ENCODE data around the gene CARD19. TPM values are rescaled to one million over a fixed set of nuclear protein-coding genes. Genes with fewer than 3 reads are reported as not detected.
A peak's percentile ranks its signal among the peaks of the same experiment; 100 is the strongest.

The CARD19 gene
- total RNA-seq, 4 donors from 2014 or later: 49.6 to 82.4 (median 70.9) TPM

GRCh38 chr9:93093127-93093876, 2.7 kb upstream of the CARD19 start:
- DNase-seq (peak in 1 of 2 donors; percentile 17), ATAC-seq (no peak)
- intact Hi-C loops (cut with DNase I; ENCODE audit: low total_unique reads): loop anchor here (10.0 kb wide), 2 partner anchors 219 to 1071 kb away; partner anchors contain the start of gene ZNF484
- H3K9me3 ChIP-seq: no peaks in the 10 kb centered on the region
- no peak overlapping the region for H3K4me3 ChIP-seq
- H3K27me3 ChIP-seq: no peaks in the 10 kb centered on the region
- H3K36me3 ChIP-seq: no peaks in the 10 kb centered on the region
- peaks cover 21 to 26% of the 10 kb centered on the region in 2 donors for H3K4me1 ChIP-seq
- H3K27ac ChIP-seq: peak overlapping the region; percentile 83 to 100 (median 96)
- in situ Hi-C loops (cut with MboI; ENCODE audit: low sequenced_read_pairs in 4 of 4): no loop called here
- TF ChIP-seq CTCF (IDR thresholded peaks at IDR 0.05 in 4 of 5, conservative IDR thresholded peaks at IDR 0.05 in 1 of 5) (no peak), POLR2A (IDR thresholded peaks at IDR 0.05) (no peak)

- ATAC-seq: no peak
- in situ Hi-C loops (cut with MboI; ENCODE audit: low sequenced_read_pairs in 4 of 4): no loop called here
- Histone ChIP-seq H3K27ac (peak overlapping the region; percentile 83 to 100 (median 96)), H3K4me3 (no peak overlapping the region), H3K27me3 (no peaks in the 10 kb centered on the region), H3K36me3 (no peaks in the 10 kb centered on the region), H3K4me1 (peaks cover 27 to 34% of the 10 kb centered on the region in 2 donors), H3K9me3 (no peaks in the 10 kb centered on the region)
- intact Hi-C loops (cut with DNase I; ENCODE audit: low total_unique reads): loop anchor here (2.0 to 10.0 kb wide), 3 partner anchors 219 to 1071 kb away; partner anchors contain the start of genes FAM120AOS and ZNF484
- TF ChIP-seq POLR2A (IDR thresholded peaks at IDR 0.05) (no peak), CTCF (IDR thresholded peaks at IDR 0.05 in 4 of 5, conservative IDR thresholded peaks at IDR 0.05 in 1 of 5) (no peak)
- DNase-seq: peak in 1 of 2 donors; percentile 31
Observed at GRCh38 chr9:93093877-93094657, 1.9 kb upstream of the CARD19 start.

GRCh38 chr9:93094658-93095204, 1.3 kb upstream of the CARD19 start:
- intact Hi-C loops (cut with DNase I; ENCODE audit: low total_unique reads): loop anchor here (1.0 to 10.0 kb wide), 7 partner anchors 38 to 1672 kb away; partner anchors contain the start of genes FAM120AOS, NFIL3, NINJ1 and ZNF484
- Histone ChIP-seq H3K27ac (peak overlapping the region; percentile 83 to 100 (median 96)), H3K4me1 (peaks cover 34 to 40% of the 10 kb centered on the region in 2 donors), H3K9me3 (no peaks in the 10 kb centered on the region), H3K36me3 (no peaks in the 10 kb centered on the region), H3K27me3 (no peaks in the 10 kb centered on the region), H3K4me3 (peak overlapping the region; percentile 50 to 92 (median 72))
- DNase-seq (peak in 1 of 2 donors; percentile 69), ATAC-seq (no peak)
- in situ Hi-C loops (cut with MboI; ENCODE audit: low sequenced_read_pairs in 4 of 4): no loop called here
- no peak for TF ChIP-seq POLR2A (IDR thresholded peaks at IDR 0.05)
- no peak for TF ChIP-seq CTCF (IDR thresholded peaks at IDR 0.05 in 4 of 5, conservative IDR thresholded peaks at IDR 0.05 in 1 of 5)

GRCh38 chr9:93095205-93096130, 549 bp upstream of the CARD19 start:
- intact Hi-C loops (cut with DNase I; ENCODE audit: low total_unique reads): loop anchor here (1.0 to 10.0 kb wide), 8 partner anchors 37 to 1673 kb away; partner anchors contain the start of genes FAM120AOS, IARS1, NFIL3 and NINJ1
- Histone ChIP-seq H3K4me1 (peaks cover 35 to 43% of the 10 kb centered on the region in 2 donors), H3K27ac (peak overlapping the region; percentile 91 to 100 (median 100)), H3K9me3 (no peaks in the 10 kb centered on the region), H3K27me3 (no peaks in the 10 kb centered on the region), H3K4me3 (peak overlapping the region; percentile 67 to 96 (median 86)), H3K36me3 (no peaks in the 10 kb centered on the region)
- ATAC-seq: peak; percentile 57 to 64
- peak; percentile 80 to 88 for TF ChIP-seq POLR2A (IDR thresholded peaks at IDR 0.05)
- TF ChIP-seq CTCF (IDR thresholded peaks at IDR 0.05 in 4 of 5, conservative IDR thresholded peaks at IDR 0.05 in 1 of 5): no peak
- peak; percentile 99 to 100 for DNase-seq
- in situ Hi-C loops (cut with MboI; ENCODE audit: low sequenced_read_pairs in 4 of 4): no loop called here

Data from gastrocnemius medialis (tissue), 4 donors.